ENCODE measurements around the gene TRIM22.

DNA sequence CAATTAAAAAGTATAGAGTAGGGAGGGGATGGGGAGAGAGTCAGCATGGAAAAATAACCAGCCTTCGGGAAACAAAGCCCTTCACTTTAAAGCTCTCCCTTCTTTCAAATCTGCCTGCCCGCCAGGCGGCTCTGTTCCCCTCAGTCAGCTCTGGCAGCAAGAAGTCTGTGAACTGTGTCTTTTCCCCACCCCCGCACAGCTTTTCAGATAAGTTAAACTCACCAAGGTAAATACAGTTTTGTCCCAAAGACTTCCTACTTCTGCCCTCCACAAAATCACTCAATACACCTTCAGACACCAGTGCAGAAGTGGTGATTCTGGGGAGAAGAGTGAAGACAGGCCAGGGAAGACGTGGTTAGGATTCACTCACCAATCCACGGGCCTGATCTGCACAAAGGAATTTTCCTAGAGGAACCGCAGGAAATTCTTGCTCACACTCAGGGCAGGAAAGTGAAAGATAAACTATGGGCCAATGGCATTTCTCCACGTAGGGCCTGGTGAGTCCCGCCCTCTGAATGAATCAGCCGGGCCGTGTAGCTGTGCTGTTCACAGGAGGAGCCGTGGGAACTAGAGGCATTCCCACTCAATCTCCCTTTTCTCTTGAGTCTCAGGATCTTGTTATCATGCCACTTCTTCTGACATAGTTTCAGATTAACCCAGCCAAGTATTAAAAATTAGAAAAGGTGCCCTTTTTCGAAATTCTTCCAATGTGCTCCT lies 4.8 kb upstream of the TRIM22 start, which contains the start of gene TRIM5:
- TF ChIP-seq EZH2 (IDR thresholded peaks at IDR 0.05; ENCODE audit: insufficient read depth, low read length), result no peak
- TF ChIP-seq, protein P1, sequence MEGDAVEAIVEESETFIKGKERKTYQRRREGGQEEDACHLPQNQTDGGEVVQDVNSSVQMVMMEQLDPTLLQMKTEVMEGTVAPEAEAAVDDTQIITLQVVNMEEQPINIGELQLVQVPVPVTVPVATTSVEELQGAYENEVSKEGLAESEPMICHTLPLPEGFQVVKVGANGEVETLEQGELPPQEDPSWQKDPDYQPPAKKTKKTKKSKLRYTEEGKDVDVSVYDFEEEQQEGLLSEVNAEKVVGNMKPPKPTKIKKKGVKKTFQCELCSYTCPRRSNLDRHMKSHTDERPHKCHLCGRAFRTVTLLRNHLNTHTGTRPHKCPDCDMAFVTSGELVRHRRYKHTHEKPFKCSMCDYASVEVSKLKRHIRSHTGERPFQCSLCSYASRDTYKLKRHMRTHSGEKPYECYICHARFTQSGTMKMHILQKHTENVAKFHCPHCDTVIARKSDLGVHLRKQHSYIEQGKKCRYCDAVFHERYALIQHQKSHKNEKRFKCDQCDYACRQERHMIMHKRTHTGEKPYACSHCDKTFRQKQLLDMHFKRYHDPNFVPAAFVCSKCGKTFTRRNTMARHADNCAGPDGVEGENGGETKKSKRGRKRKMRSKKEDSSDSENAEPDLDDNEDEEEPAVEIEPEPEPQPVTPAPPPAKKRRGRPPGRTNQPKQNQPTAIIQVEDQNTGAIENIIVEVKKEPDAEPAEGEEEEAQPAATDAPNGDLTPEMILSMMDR (IDR thresholded peaks at IDR 0.05; ENCODE audit: insufficient read depth, low read depth, low read length), result peak; percentile 63
